Activated B cell treated with CpG ODN at 0.5 μM for 24 hours (primary cell): Measurements from ENCODE around the gene PLOD1. TPM values are rescaled to one million over a fixed set of nuclear protein-coding genes. Genes with fewer than 3 reads are reported as not detected.

Experiments used
- ATAC-seq: fragments of 200-7000 bp; cut with Tn5 transposase; one replicate; pipeline ENCODE4 v1.10.0; 2021; ENCODE audit warnings: low read depth, mild to moderate bottlenecking, moderate library complexity
- CTCF ChIA-PET: fragments of 350-600 bp; sonication (Branson Sonifier 250); formaldehyde crosslinking; loops from one replicate; lab custom pipeline; 2021; ENCODE audit warnings: antibody characterized with exemption; lab: Charles Lee
- POLR2A ChIA-PET: fragments of 350-600 bp; sonication (Branson Sonifier 250); formaldehyde crosslinking; loops from one replicate; lab custom pipeline; 2021; ENCODE audit warnings: antibody characterized with exemption; lab: Charles Lee
- DNase-seq: peaks from one replicate; pipeline ENCODE4 v3.0.0; 2022
- H3K27ac Mint-ChIP-seq: one replicate; pipeline ENCODE4 v1.8.0; 2020; ENCODE audit warnings: mixed read lengths
- H3K27me3 Mint-ChIP-seq: one replicate; pipeline ENCODE4 v1.8.0; 2021; ENCODE audit warnings: mixed read lengths
- H3K36me3 Mint-ChIP-seq: one replicate; pipeline ENCODE4 v1.8.0; 2021; ENCODE audit warnings: low read depth, mixed read lengths
- H3K4me1 Mint-ChIP-seq: one replicate; pipeline ENCODE4 v1.8.0; 2021; ENCODE audit warnings: mixed read lengths
- H3K4me3 Mint-ChIP-seq: one replicate; pipeline ENCODE4 v1.8.0; 2020; ENCODE audit warnings: mild to moderate bottlenecking, mixed read lengths
- H3K9me3 Mint-ChIP-seq: one replicate; pipeline ENCODE4 v1.8.0; 2020; ENCODE audit warnings: mixed read lengths
- intact Hi-C: fragments of 100-400 bp; cut with micrococcal nuclease; formaldehyde crosslinking; loops from one replicate; pipeline ENCODE4 v1.15.1; 2024
- total RNA-seq: library from RNA; stranded (reverse); gene quantifications from 2 replicates; pipeline ENCODE4 v1.2.3, GENCODE V29; 2022
- TF ChIP-seq, protein P1 (sequence below): fragments of 200-600 bp; IDR thresholded peaks from one replicate; pipeline ENCODE4 v1.8.0; 2022; ENCODE audit warnings: antibody characterized with exemption, mild to moderate bottlenecking

PLOD1 gene
- total RNA-seq, 1 donor from 2014 or later: 15.7 TPM

DNA sequence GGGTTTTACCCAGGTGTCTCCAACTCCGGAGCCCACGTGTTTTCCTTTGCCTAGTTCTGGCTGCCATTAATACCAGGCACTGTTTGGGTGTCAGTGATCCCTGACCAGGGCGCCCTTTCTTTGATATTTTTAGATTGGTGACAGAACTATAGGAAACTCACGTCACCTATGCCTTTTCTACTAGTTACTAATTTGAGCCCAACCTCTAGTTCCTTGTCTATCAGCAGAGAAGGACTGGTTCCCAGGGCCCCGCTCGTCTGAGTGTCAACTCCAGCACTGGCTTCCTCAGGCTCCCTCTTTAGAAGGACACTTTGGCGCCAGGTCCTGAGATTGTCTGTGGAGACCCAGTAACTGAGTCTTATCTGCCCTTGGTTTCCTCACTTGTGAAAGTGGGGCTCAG, 55.2 kb downstream of the PLOD1 start:
- POLR2A ChIA-PET: interaction anchor here (1.1 kb wide), 2 partner anchors 9 to 81 kb away, joined by 3 to 4 read pairs; partner anchors contain the start of gene MFN2
- intact Hi-C loops: no loop called here
- no peak overlapping the region for H3K27ac Mint-ChIP-seq
- peaks cover 68% of the 10 kb centered on the region for H3K36me3 Mint-ChIP-seq
- DNase-seq: no peak
- peaks cover 3% of the 10 kb centered on the region for H3K4me1 Mint-ChIP-seq
- TF ChIP-seq, protein P1, sequence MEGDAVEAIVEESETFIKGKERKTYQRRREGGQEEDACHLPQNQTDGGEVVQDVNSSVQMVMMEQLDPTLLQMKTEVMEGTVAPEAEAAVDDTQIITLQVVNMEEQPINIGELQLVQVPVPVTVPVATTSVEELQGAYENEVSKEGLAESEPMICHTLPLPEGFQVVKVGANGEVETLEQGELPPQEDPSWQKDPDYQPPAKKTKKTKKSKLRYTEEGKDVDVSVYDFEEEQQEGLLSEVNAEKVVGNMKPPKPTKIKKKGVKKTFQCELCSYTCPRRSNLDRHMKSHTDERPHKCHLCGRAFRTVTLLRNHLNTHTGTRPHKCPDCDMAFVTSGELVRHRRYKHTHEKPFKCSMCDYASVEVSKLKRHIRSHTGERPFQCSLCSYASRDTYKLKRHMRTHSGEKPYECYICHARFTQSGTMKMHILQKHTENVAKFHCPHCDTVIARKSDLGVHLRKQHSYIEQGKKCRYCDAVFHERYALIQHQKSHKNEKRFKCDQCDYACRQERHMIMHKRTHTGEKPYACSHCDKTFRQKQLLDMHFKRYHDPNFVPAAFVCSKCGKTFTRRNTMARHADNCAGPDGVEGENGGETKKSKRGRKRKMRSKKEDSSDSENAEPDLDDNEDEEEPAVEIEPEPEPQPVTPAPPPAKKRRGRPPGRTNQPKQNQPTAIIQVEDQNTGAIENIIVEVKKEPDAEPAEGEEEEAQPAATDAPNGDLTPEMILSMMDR: no peak
- H3K9me3 Mint-ChIP-seq: no peaks in the 10 kb centered on the region
- ATAC-seq: no peak
- H3K27me3 Mint-ChIP-seq: no peaks in the 10 kb centered on the region
- CTCF ChIA-PET: no interaction called here
- no peak overlapping the region for H3K4me3 Mint-ChIP-seq

DNA sequence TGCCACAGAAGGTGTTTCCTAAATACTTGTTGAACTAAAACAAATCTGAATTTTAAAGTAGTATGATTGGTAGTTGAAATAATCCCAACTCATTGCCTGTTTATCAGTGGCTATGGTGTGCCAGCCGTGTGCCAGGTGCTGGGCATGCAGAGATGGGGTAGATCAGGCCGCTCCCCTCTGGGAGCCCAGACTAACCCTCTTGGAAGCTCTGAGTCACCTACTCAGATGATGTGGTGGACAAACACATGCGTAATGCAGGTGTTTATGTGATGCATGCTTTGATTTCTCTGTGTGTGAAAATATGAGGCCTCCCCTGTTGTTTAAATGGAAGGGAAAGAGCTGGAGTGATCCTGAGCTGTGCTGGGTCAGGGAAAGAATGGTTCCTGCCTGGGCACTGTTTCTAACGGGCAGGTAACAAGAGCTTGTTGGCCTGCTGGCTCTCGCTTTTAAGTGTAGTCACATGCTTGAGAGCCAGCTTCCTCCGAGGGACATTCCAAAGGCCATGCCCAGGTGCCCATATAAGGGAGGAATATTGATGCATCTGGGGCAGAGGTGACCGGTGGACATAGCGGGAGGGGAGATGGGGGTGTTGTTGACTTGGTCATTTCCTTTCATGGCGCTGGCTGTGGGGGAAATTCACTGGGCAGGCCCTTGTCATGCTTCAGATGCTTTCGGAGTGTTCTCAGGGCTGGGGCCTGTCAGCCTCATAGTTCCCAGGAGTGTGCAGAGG, 56.0 kb downstream of the PLOD1 start:
- intact Hi-C loops: no loop called here
- TF ChIP-seq, protein P1: no peak
- peaks cover 3% of the 10 kb centered on the region for H3K4me1 Mint-ChIP-seq
- no peaks in the 10 kb centered on the region for H3K27me3 Mint-ChIP-seq
- no peak overlapping the region for H3K4me3 Mint-ChIP-seq
- H3K27ac Mint-ChIP-seq: no peak overlapping the region
- ChIA-PET POLR2A (interaction anchor here (1.1 kb wide), 2 partner anchors 10 to 82 kb away, joined by 3 to 4 read pairs; partner anchors contain the start of gene MFN2), CTCF (no interaction called here)
- ATAC-seq (no peak), DNase-seq (no peak)
- peaks cover 69% of the 10 kb centered on the region for H3K36me3 Mint-ChIP-seq
- H3K9me3 Mint-ChIP-seq: no peaks in the 10 kb centered on the region

DNA sequence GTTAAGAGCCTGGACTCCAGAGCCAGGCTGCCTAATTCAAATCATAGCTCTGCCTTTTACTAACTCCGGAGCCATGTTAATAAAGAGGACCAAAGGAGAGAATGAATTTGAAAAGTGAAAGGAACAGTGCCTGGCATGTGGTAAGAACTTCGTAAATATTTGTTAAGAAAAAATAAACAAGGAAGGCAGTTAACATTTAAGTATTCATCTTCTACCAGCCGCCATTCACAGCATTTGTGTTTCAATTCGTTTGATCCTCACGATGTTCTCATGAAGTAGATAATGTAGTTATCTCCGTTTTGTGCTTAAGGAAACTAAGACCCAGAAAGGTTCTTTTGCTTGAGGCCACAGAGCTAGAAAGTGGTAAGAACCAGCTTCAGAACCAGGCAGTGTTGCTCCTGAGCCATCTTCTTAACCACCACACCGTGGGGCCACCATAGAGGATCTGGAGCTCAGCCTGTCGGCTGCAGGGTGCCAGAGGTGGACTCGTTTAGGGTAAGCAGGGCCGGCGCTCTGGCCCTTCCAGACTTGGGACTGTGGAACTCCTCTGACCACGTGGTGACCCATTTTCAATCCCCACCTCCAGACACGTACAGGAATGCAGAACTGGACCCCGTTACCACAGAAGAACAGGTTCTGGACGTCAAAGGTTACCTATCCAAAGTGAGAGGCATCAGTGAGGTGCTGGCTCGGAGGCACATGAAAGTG, 57.6 kb downstream of the PLOD1 start:
- H3K27me3 Mint-ChIP-seq: no peaks in the 10 kb centered on the region
- H3K9me3 Mint-ChIP-seq: no peaks in the 10 kb centered on the region
- CTCF ChIA-PET: no interaction called here
- H3K36me3 Mint-ChIP-seq: peaks cover 77% of the 10 kb centered on the region
- POLR2A ChIA-PET: no interaction called here
- no peaks in the 10 kb centered on the region for H3K4me1 Mint-ChIP-seq
- DNase-seq (no peak), ATAC-seq (no peak)
- no peak overlapping the region for H3K4me3 Mint-ChIP-seq
- intact Hi-C loops: no loop called here
- no peak overlapping the region for H3K27ac Mint-ChIP-seq
- TF ChIP-seq, protein P1: no peak

GRCh38 chr1:11997081-11997850, 62.7 kb downstream of the PLOD1 start:
- Mint-ChIP-seq H3K36me3 (peaks cover 82% of the 10 kb centered on the region), H3K4me3 (no peak overlapping the region), H3K27me3 (no peaks in the 10 kb centered on the region), H3K27ac (no peak overlapping the region), H3K9me3 (no peaks in the 10 kb centered on the region), H3K4me1 (no peaks in the 10 kb centered on the region)
- intact Hi-C loops: no loop called here
- TF ChIP-seq, protein P1: no peak
- DNase-seq: no peak
- CTCF ChIA-PET: no interaction called here
- POLR2A ChIA-PET: interaction anchor here (0.6 to 1.2 kb wide), 6 partner anchors 22 to 153 kb away, joined by 3 to 11 read pairs (median 3); partner anchors contain the start of gene MIIP
- ATAC-seq: no peak
